GM06990 (cell line): ENCODE measurements around the gene UFC1.

ENCODE experiments used
- DNase-seq: peaks from one replicate; pipeline ENCODE4 v3.0.0-alpha.2; 2011; ENCODE audit not compliant: insufficient read length; ENCODE audit errors: extremely low read depth
- H3K27me3 ChIP-seq: replicated peaks from 2 replicates; pipeline ENCODE4 v1.6.0; 2011; ENCODE audit warnings: low read length; ENCODE audit not compliant: control insufficient read depth, insufficient read depth
- H3K36me3 ChIP-seq: 2 replicates; pipeline ENCODE4 v1.5.1; 2011; ENCODE audit warnings: low read length; ENCODE audit not compliant: control insufficient read depth, insufficient read depth
- H3K4me3 ChIP-seq: replicated peaks from 2 replicates; pipeline ENCODE4 v1.5.1; 2011; ENCODE audit warnings: low read depth, mild to moderate bottlenecking, control low read depth, low read length
- CTCF ChIP-seq: IDR thresholded peaks from 2 replicates; pipeline ENCODE4 v1.5.1; 2011; ENCODE audit warnings: low read length, control low read depth, mild to moderate bottlenecking, inconsistent platforms; ENCODE audit not compliant: insufficient read depth, poor library complexity, severe bottlenecking

The UFC1 gene

DNA sequence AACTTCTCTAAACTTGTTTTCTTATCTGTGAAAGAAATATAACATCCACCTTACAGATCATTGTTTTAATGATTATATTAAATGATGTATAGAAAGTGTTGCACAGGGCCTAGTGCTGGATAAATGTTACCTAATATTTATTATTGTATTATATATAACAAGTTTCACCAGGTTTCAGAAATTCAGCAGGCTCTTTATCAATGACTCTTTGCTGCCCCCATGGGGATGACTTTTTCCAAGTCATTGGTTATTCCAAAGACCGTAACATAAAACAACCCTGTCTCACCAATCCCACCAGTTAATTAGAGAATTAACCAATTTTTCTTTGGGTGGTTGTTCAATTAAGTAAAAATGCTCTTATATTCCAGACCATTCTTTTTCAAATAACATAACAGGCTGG lies 14.0 kb upstream of the UFC1 start:
- DNase-seq: no peak
- Histone ChIP-seq H3K36me3 (no peaks in the 10 kb centered on the region; the same call in 1 of the 2 replicates), H3K27me3 (no peaks in the 10 kb centered on the region), H3K4me3 (no peak overlapping the region)
- TF ChIP-seq CTCF: peak; percentile 48

- Histone ChIP-seq H3K36me3 (no peaks in the 10 kb centered on the region; the same call in 1 of the 2 replicates), H3K27me3 (no peaks in the 10 kb centered on the region), H3K4me3 (no peak overlapping the region)
- no peak for DNase-seq
- no peak for TF ChIP-seq CTCF
These were observed 12.9 kb upstream of the UFC1 start for GRCh38 chr1:161140755-161141400.

- no peak for TF ChIP-seq CTCF
- no peaks in the 10 kb centered on the region for H3K36me3 ChIP-seq
These were observed 7.9 kb upstream of the UFC1 start for GRCh38 chr1:161145832-161146231.

GRCh38 chr1:161153176-161153575 lies 602 bp upstream of the UFC1 start:
- Histone ChIP-seq H3K36me3 (no peaks in the 10 kb centered on the region; the same call in 1 of the 2 replicates), H3K27me3 (no peaks in the 10 kb centered on the region), H3K4me3 (peak overlapping the region; percentile 72)
- no peak for TF ChIP-seq CTCF
- DNase-seq: no peak

More at GRCh38 chr1:161145832-161146231, 7.9 kb upstream of the UFC1 start:
- Histone ChIP-seq H3K27me3 (no peaks in the 10 kb centered on the region), H3K4me3 (no peak overlapping the region)
- no peak for DNase-seq

GRCh38 chr1:161157867-161158266 lies 4.1 kb downstream of the UFC1 start:
- DNase-seq: no peak
- Histone ChIP-seq H3K27me3 (no peaks in the 10 kb centered on the region), H3K36me3 (peaks cover 3% of the 10 kb centered on the region; the same call in 1 of the 2 replicates), H3K4me3 (no peak overlapping the region)
- TF ChIP-seq CTCF: no peak
